GM21526 (cell line): ENCODE data around the gene TTC32.
"Not testable (repeated sequence)": the region's sequence is repeated elsewhere in the genome, so short reads cannot be mapped to it uniquely, and the experiment has no call there.

ENCODE experiments used
- ATAC-seq: cut with Tn5 transposase; IDR thresholded peaks from one replicate; pipeline ENCODE4 v1.9.1; 2021; ENCODE audit warnings: moderate library complexity; ENCODE audit not compliant: unreplicated experiment, low FRiP score

Gene TTC32

DNA sequence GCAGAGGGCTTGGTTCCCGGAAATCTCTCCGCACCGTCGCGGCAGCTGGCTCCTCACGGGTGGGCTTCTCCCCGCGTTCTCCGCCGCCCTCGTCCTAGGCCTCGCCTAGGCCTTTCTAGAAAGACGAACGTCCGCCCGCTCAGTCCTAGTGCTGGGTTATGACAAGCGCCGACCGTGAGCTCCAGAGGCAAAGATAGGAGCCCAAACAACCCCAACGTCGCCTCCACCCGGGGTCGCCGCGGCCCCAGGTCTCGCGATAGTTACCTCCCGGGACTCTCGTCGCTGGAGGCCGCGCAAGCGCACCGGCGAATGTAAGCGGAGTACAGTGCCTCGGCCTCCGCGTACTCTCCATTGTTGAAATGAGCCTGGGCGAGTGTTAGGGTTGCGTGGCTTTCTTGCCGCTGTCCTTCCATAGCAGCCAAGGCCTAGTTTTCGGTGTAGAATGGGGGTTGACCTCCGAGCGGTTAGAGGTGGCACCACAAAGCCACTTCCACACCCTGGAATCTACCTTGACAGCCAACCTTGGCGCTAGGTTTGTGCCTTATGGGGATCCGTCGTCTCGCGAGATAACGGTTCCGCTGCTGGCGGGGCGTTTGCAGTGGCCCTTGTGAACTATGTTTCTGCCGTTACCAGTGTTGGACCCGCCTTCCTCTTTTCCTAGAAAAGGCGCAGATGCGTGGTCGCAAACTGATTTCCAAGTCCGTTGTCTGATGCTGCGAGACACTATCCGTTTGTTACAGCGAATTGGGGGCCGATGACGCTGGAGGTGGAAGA, at the start of gene TTC32:
TSS of gene TTC32 (minus strand) at position 542 of the 774 bp plus-strand sequence. CDS start at position 413, 129 bp downstream.
- ATAC-seq, result peak; percentile 87

DNA sequence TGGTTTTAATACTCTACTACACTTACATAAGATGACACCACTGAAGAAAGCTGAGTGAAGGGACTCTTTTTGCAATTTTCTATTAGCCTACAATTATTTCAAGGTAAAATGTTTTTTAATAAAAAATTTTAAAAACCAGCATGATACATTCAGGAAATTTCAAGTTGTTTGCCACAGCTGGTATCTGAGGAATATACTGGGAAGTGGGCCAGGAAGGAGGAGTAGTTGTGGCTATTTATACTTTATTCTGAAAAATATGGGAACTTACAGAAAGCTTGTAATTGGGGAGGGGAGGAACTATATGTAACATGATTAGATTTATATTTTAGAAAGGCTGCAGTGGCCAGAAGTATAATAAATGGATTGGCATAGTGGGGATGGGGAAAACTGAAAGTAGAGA, 47.3 kb upstream of the TTC32 start:
- ATAC-seq, result no peak

DNA sequence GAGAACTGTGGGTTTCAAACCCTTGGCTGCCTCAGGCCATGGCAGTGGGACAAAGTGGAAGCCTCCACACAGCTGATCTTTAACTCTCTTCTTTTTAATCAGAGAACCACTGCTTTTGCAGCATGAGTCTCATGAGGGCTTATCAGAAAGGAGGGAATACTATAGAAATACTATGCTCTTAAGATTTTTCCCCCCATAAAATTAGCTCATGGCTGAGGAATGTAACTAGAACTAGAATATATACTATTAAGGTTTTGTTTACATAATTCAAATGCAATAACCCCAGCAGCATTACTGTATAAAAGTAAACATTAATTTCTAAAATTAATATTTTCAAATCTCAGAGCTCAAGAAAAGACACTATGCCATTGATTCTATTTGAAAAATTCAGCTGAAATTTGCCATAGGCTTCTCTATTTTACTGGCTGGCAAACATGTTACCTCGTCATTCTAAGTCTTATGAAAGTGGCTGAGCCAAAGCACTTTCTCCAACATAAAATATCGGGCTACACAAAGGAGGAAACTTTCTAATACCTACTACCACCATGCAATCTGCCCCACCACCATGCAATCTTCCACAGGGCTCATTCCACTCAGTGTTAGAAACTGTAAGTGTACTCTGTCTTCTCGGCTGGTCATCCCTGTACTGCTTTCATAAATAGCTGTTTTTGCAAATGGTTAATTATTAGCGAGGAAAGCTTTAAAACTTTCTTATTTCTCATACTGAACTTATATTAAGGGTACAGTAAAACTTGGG, 45.6 kb upstream of the TTC32 start:
- no peak for ATAC-seq

DNA sequence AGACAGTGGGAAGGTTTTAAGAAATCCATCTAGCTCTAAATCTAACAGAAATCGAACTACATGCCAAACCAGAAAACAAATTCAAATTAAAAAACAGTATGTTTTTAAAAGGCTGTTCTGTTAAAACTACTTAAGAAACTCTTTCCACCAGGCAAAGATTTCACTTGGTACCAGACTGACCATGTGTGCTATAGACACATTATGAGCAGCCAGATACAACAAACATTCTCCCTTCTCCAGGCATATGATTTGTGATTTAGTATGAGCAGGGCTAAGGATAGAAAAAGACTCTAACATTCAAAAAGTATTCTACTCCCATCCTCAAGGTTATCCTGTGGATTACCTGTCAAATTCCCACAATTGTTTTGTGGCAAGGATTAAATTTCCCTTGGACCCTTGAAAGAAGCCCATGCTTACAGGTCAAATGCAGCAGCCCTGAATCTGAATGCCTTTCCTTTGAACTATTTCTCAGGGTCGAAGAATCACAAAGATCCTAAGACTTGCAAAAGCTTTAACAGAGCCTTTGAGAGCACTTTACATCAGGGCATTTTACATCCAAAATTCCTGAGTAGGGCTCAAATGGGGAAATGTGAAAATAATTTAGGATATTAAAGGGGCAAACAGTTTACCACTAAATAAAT, 42.5 kb upstream of the TTC32 start:
- no peak for ATAC-seq

DNA sequence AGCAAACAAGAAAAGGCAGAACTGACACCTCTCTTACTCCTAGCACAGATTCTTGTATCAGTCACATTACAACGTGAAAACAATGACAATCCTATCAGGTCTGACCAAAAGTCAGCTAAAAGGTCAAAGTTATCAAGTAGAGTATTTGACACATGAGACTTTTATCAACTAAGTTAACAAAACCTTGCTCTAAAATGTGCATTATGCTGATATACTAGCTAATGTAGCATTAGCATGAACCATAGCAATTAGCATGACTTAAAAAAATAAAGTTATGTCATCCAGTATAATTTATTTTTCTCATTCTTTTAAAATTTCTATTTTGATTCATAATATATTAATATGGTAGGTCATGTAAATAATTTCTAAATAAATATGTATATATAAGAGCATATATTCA, 41.4 kb upstream of the TTC32 start:
- no peak for ATAC-seq

DNA sequence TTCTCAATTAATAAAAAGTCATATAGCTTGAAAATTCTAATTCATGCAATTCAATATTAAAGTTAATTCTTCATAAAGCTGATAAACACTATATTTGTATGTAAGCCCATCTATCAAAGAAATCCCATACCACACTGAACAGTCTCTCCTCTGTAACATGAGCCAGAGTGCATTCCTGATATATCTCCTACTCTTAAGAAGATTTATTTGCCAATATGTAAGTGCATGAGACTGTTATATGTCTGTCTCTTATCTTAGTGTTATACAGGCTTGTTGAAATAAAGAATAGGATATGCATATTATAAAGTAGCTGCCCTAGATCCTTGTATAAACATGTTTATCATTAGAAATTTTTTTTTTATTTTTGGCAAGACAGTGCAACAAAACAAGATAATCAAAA, 40.4 kb upstream of the TTC32 start:
- no peak for ATAC-seq

DNA sequence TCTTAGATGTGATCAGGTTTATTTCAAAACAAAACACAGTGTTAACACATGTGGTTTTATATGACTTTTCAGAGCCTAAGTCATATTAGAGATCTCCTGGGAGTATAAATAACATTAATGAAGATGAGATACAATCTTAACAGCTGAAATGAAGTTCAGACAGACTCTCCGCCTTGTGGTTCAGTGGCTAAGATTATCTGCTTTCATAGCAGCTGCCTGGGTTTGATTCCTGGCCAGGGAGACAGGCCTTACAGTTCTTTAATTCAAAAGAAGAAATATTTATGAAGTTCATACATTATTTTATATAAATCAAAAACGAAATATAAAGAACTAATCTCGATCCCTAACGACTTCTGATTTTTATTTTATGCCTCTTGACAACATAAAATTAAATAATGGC, 35.2 kb upstream of the TTC32 start:
- no peak for ATAC-seq

DNA sequence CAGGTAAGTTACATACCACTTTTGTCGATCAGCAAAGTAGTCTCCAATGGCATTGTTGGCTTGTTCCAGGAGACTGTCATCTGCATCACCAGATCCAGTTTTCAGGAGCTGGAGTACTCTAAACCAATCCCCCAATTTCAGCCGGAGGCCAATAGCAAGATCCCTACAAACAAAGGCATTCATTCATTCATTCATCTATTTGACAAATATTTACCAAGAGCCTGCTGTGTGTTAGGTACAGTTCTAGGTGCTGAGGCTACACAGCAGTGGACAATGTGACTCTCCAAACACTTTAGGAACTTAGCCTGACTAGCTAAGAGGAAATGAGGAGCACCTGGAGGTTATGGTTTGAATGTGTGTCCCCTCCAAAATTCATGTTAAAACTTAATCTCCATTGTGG, 34.4 kb upstream of the TTC32 start:
- no peak for ATAC-seq

DNA sequence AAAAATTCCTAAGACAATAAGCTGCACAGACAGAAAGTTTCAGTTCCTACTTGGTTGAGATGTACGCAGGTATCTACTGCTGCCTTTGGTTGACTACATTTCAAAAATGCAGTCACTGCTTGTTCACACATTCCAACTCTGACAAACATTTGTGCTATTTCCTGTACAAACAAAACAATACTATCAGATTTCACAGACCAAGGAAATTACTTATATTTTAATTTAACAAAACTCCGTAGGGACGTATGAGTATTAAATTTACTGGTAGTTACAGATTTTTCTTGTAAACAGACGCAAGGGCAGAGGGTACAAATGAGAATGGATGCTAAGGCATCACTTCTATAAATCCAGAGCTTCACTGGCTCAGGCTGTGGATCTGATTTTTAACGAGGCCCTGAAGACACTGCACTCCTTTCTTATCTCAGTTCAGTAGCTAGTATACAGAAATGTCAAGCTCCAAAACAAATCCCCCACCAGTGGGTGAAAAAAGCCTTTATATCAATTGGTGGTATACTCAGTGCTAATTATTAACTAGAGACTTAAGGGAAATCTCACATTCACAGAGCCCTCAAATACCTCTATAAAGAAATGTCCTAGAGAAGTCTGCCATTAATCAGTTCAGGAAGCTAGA, 31.7 kb upstream of the TTC32 start:
- peak; percentile 72 for ATAC-seq

DNA sequence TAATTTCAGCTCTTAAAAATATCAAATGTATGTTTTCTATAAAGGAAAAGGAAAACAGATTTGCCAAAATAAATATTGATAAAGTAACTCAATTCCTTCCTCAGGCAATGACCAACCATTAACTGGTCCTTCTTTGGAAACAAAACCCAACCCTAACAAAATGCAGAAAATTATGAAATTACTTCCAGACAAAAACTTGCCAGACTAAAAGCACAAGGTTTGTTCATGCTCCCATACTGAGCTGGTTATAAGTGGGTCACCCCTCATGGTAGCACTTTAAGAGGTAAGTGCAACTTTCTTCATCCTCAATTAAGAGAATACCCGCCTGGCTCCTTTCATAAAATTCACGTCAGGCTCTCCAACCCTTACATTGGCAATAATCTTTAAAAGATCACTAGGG, 31.1 kb upstream of the TTC32 start:
- peak; percentile 40 for ATAC-seq

DNA sequence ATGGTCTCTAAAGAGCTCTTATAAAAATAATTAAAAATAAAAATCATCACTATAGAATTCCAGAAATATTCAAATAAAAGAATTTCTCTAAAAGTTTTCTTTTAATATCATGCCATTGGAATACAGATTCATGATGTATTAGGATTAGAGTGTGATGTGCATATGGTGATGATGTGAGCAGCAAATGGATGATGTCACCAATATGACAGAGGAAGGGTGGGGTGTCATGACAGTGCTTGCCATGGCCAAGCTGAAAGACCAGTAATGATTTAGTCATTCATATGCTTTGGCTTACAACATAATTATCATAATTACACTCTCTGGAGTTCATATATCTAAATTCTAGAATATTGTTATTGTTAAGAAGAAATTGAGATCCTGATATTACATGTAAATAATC, 27.4 kb upstream of the TTC32 start:
- ATAC-seq, result no peak

DNA sequence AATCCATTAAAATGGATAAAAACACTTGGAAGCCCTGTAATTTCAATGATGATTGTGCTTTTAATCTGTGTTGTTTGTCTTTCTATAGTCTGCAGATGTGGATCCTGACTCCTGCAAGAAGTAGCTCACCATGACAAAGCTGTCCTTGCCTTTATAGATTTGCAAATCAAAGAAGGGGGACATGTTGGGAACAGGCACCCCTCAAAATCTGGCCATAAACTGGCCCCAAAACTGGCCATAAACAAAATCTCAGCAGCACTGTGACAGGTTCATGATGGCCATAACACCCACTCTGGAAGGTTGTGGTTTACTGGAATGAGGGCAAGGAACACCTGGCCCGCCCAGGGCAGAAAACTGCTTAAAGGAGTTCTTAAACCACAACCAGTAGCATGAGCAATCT, 26.0 kb upstream of the TTC32 start:
- not testable (repeated sequence) for ATAC-seq

DNA sequence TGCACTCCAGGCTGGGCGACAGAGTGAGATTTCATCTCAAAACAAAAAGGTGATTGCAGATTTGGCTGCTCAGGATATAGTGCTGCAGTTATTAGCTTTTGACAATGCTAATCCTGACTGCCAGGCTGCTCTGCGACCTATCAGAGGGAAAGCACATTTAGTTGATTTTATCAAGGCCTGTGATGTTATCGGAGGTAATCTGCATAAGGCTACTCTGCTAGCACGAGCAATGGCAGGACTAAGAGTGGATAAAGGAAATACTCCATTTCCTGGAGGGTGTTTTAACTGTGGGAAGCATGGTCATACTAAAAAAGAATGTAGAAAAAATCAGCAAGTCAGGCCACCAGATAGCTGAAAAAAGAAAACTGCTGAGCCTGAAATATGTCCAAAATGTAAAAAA, 22.7 kb upstream of the TTC32 start:
- not testable (repeated sequence) for ATAC-seq

DNA sequence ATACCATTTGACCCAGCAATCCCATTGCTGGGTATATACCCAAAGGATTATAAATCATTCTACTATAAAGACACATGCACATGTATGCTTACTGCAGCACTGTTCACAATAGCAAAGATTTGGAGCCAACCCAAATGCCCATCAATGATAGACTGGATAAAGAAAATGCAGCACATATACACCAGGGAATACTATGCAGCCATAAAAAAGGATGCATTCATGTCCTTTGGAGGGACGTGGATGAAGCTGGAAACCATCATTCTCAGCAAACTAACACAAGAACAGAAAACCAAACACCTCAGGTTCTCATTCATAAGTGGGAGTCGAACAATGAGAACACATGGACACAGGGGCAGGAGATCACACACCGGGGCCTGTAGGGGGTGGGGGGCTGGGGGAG, 20.4 kb upstream of the TTC32 start:
- ATAC-seq, result not testable (repeated sequence)

DNA sequence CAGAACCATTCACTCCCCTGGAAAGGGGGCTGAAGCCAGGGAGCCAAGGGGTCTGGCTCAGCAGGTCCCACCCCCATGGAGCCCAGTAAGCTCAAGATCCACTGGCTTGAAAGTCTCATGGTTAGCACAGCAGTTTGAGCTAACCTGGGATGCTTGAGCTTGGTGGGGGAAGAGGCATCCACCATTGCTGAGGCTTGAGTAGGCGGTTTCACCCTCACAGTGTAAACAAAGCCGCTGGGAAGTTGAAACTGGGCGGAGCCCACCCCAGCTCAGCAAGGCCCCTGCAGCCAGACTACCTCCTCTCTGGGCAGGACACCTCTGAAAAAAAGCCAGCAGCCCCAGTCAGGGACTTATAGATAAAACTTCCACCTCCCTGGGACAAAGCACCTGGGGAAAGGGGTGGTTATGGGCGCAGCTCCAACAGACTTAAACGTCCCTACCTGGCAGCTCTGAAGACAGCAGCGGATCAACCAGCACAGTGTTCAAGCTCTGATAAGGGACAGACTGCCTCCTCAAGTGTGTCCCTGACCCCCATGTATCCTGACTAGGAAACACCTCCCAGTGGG, 14.7 kb upstream of the TTC32 start:
- ATAC-seq, result no peak

DNA sequence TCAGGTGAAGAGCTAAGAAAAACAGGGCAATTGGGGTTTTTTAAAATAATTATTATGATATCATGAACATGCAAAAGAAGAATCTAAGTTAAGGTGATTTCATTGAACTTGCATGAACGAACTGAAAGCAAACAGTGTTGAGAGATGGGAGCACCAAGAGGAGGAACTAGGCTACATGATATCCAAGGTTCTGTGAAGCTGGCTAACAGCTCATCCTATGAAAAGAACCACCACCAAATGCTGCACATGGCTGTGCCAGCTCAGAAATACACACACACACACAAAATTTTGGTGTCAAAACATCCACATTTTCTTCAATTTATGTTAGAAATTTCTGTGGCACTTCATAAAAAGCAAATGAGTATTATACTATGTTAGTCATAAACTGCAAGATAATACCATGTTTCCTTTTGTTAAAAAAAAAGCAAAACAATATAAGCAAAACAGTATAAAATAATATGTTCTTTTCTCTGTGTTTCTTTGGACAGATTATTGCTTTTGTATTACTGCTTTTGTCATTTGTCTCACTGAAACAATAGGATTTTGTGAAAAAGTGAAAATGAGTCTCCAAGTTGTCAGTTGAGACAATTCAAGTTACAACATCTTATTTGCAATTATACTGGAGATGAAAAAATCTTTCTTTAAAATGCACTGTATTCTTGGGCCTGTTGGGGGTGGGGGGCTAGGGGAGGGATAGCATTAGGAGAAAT, 12.6 kb upstream of the TTC32 start:
- no peak for ATAC-seq

DNA sequence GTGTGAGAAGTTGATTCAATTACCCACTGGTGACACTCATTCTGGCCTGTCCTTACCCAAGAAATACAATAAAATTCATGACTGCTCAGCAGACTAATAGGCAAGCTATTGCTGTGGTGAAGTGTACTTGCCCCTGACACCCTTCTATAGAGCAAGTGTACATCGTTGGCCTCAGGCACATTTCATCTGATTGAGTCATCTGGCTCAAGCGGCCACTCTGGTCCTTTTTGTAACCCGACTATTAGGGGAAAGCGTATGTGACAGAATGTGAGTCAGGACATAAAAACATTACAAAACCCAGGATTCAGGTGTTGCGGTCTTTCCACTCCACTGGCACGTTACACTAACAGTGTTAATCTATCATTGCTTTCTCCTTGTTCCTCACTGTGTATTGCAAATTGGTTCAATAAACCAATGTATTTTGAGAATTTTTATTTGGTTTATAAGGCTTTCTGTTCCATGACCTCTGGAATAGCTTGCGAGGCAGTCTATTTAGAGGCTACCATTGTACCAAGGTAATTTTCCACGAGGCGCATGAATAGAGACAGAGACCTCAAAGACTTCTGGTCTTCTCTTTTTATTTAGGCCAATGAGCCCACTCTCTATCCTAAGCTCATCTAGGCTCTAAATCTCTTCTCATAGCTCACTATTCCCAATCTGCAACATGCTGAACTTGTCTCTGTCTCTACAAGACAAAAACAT, 10.2 kb upstream of the TTC32 start:
- ATAC-seq, result no peak

DNA sequence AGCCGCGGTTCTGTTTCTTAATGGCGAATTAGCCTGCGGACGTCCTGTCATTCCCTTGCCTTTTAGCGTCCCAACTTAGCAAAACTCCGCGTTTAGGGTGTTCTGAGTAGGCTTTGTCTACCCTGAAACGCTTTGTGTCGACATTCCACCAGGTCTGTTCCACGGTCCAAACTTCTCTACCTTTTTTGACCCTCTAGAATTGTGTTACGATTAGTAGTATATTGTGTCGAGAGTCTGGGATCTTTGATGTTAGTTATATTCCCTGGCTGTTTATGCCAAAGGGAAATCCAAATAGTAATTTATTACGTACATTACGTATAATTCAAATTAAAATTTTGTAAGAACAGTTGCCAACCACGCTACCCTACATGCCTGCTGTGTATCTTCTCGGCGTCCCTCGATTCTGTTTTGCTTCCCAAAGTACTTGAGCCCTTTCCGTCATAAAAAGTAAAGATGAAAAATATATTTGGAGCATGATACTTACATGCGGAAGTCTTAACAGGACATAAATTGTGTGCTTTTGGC, 495 bp upstream of the TTC32 start:
- no peak for ATAC-seq

DNA sequence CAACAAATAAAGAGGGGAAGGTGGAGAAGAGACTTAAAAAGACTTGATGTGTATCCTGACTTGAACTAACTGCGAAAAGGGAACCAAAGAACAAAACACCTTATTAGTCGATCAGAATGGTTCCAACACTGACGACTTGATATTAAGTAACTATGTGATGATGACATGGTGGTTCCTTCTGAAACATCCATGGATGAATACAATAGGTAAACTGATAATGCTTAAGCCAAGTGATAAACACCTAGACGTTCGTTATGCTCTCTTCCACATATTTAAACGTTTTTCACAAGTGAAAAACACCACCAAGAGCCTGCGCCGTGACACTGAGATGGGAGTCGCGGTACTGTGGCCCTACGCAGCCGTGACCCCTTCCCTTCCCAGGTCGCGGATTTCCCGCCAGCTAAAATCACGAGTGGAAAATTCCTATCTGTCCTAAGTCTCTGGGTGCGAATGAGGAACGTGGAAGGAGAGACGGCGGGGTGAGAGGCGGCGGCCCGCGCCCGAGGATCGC, 797 bp downstream of the TTC32 start:
- ATAC-seq, result no peak
